GM12878 (cell line): ENCODE measurements around the gene KATNB1. TPM values are rescaled to one million over a fixed set of nuclear protein-coding genes. Genes with fewer than 3 reads are reported as not detected.

ENCODE experiments used
- ATAC-seq: fragments of 200-7000 bp; cut with Tn5 transposase; 3 replicates; pipeline ENCODE4 v1.9.1; 2020; ENCODE audit warnings: mild to moderate bottlenecking, moderate library complexity
- BruUV-seq: library from RNA; stranded (reverse); fragments of 400-500 nt; replicated peaks from 2 replicates; lab custom pipeline; 2021; lab: Mats Ljungman, UMichigan
- CTCF ChIA-PET: fragments of 300-600 bp; sonication (Branson Sonifier 250); formaldehyde crosslinking; extraction: SDS; loops from one replicate; lab custom pipeline; 2021; ENCODE audit warnings: inconsistent platforms; lab: Yijun Ruan, JAX
- POLR2A ChIA-PET: fragments of 350-600 bp; formaldehyde crosslinking; extraction: SDS; loops from one replicate; lab custom pipeline; 2021; ENCODE audit warnings: inconsistent platforms; lab: Charles Lee
- RAD21 ChIA-PET: fragments of 300-600 bp; sonication (Branson Sonifier 250); formaldehyde crosslinking; loops from one replicate; lab custom pipeline; 2023; ENCODE audit warnings: antibody characterized with exemption; ENCODE audit not compliant: unreplicated experiment; lab: Charles Lee
- SMC1A ChIA-PET: fragments of 300-600 bp; sonication (Branson Sonifier 250); formaldehyde crosslinking; loops from one replicate; lab custom pipeline; 2023; ENCODE audit not compliant: unreplicated experiment, uncharacterized antibody; lab: Charles Lee
- DNase-seq: peaks from one replicate; pipeline ENCODE4 v3.0.0-alpha.2; 2011; ENCODE audit warnings: low read depth, low spot score
- FAIRE-seq: peaks from 3 replicates; lab custom pipeline; 2011; peaks lifted over from hg19 to GRCh38; lab: Jason Lieb, UNC
- H2AFZ ChIP-seq: 2 replicates; pipeline ENCODE4 v1.6.0; 2011; ENCODE audit warnings: low read depth, low read length, control low read depth; ENCODE audit not compliant: control insufficient read depth
- H3K27ac ChIP-seq: 2 replicates; pipeline ENCODE4 v1.5.1; 2011; ENCODE audit warnings: control low read depth; ENCODE audit not compliant: control insufficient read depth, insufficient read depth
- H3K27me3 ChIP-seq, 2 experiments: replicated peaks in 1 of 2; 2 replicates each; pipeline versions ENCODE4 v1.6.0 to v1.6.1; 2011; ENCODE audit warnings: low read length in 1 of 2; ENCODE audit not compliant: control insufficient read depth in 2 of 2, insufficient read depth in 2 of 2
- H3K36me3 ChIP-seq, 2 experiments: 2 replicates each; pipeline ENCODE4 v1.5.1; 2011; ENCODE audit warnings: low read length in 1 of 2; ENCODE audit not compliant: control insufficient read depth in 2 of 2, insufficient read depth in 2 of 2
- H3K4me1 ChIP-seq: 2 replicates; pipeline ENCODE4 v1.6.1; 2011; ENCODE audit warnings: mild to moderate bottlenecking, low read length, moderate library complexity, mixed read lengths; ENCODE audit not compliant: control insufficient read depth, insufficient read depth
- H3K4me2 ChIP-seq: 2 replicates; pipeline ENCODE4 v1.6.0; 2011; ENCODE audit warnings: control low read depth; ENCODE audit not compliant: control insufficient read depth, insufficient read depth
- H3K4me3 ChIP-seq: fragments of 200-600 bp; sonication (generic); 2 replicates; pipeline ENCODE4 v1.5.1; 2016
- H3K79me2 ChIP-seq: 2 replicates; pipeline ENCODE4 v1.6.0; 2011; ENCODE audit warnings: low read length; ENCODE audit not compliant: control insufficient read depth, insufficient read depth
- H3K9ac ChIP-seq: 2 replicates; pipeline ENCODE4 v1.8.0; 2011; ENCODE audit warnings: low read length, control low read depth, mixed read lengths; ENCODE audit not compliant: control insufficient read depth, insufficient read depth
- H3K9me3 ChIP-seq: replicated peaks from 3 replicates; pipeline ENCODE4 v1.5.1; 2011; ENCODE audit warnings: mild to moderate bottlenecking, low read length; ENCODE audit not compliant: control insufficient read depth, insufficient read depth
- H4K20me1 ChIP-seq: 2 replicates; pipeline ENCODE4 v1.6.0; 2011; ENCODE audit not compliant: control insufficient read depth, insufficient read depth
- ATF7 ChIP-seq: fragments of 450-650 bp; IDR thresholded peaks from 2 replicates; pipeline ENCODE4 v1.6.1; 2016; ENCODE audit warnings: low read depth, mild to moderate bottlenecking
- BACH1 ChIP-seq: fragments of 450-650 bp; IDR thresholded peaks from 2 replicates; pipeline ENCODE4 v1.6.1; 2017; ENCODE audit warnings: mild to moderate bottlenecking, borderline replicate concordance
- CEBPZ ChIP-seq: fragments of 150-350 bp; IDR thresholded peaks from 2 replicates; pipeline ENCODE4 v1.6.1; 2016; ENCODE audit warnings: low read depth, low read length
- E2F8 ChIP-seq: fragments of 450-650 bp; IDR thresholded peaks from 2 replicates; pipeline ENCODE4 v1.6.1; 2018; ENCODE audit warnings: mild to moderate bottlenecking, low read depth, moderate library complexity; ENCODE audit not compliant: partially characterized antibody
- HDAC2 ChIP-seq: fragments of 200-600 bp; sonication (generic); IDR thresholded peaks from 2 replicates; pipeline ENCODE4 v1.6.1; 2017
- IKZF1 ChIP-seq: fragments of 450-650 bp; conservative IDR thresholded peaks from 2 replicates; pipeline ENCODE4 v1.6.1; 2017; ENCODE audit warnings: antibody characterized with exemption, mild to moderate bottlenecking
- MYC ChIP-seq: IDR thresholded peaks from 2 replicates; pipeline ENCODE4 v1.6.1; 2011; ENCODE audit warnings: mild to moderate bottlenecking, low read length, moderate library complexity, inconsistent platforms; ENCODE audit not compliant: insufficient read depth, insufficient replicate concordance, insufficient read length, severe bottlenecking
- NR2C2 ChIP-seq: IDR thresholded peaks from 2 replicates; pipeline ENCODE4 v1.6.1; 2011; ENCODE audit warnings: borderline replicate concordance, low read depth; ENCODE audit not compliant: control insufficient read depth, insufficient read length
- POU2F2 ChIP-seq: IDR thresholded peaks from 3 replicates; pipeline ENCODE4 v1.6.1; 2011; ENCODE audit warnings: low read depth, mild to moderate bottlenecking, low read length, borderline replicate concordance
- ZNF622 ChIP-seq: fragments of 450-650 bp; IDR thresholded peaks from 2 replicates; pipeline ENCODE4 v1.6.1; 2017; ENCODE audit warnings: mild to moderate bottlenecking, inconsistent platforms
- WGBS: methylation state at CpG from one replicate; pipeline ENCODE4 v1.1.6; 2016; ENCODE audit warnings: low lambda C conversion rate; ENCODE audit not compliant: insufficient replicate concordance, insufficient coverage; ENCODE audit errors: missing lambda C conversion rate; 5-methylcytosine and 5-hydroxymethylcytosine counted together
- in situ Hi-C: fragments of 300-500 bp; cut with MboI; formaldehyde crosslinking; loops from 9 replicates; pipeline ENCODE4 v1.14.3; 2018; ENCODE audit warnings: mixed read lengths
- intact Hi-C: fragments of 100-400 bp; cut with micrococcal nuclease; formaldehyde crosslinking; loops from one replicate; pipeline ENCODE4 v1.14.2; 2022; ENCODE audit not compliant: unreplicated experiment
- polyA plus RNA-seq, 11 experiments: library from polyadenylated mRNA; depleted of rRNA in 4 of 11; unstranded in 6 of 11; stranded (reverse) in 5 of 11; fragments of >200 nt; fragmentation: Nextera tagmentation in 4 of 11; fragmentation: Illumina TruSeq in 1 of 11; extraction: Ambion mirVana in 4 of 11; extraction: Trizol in 1 of 11; gene quantifications; 1 replicate in 1 of 11; 2 replicates in 10 of 11; pipeline versions ENCODE4 v1.2.1 to v1.2.3, GENCODE V29; 2011 to 2016; ENCODE audit warnings: inconsistent platforms in 2 of 11, missing spikeins in 2 of 11, low read depth in 1 of 11
- total RNA-seq, 4 experiments: library from RNA; depleted of rRNA in 3 of 4; stranded (reverse); fragments of >200 nt in 3 of 4; fragmentation: Illumina TruSeq in 1 of 4; extraction: Trizol in 1 of 4; gene quantifications; 2 replicates each; pipeline versions ENCODE4 v1.2.1 to v1.2.3, GENCODE V29; 2013 to 2021

KATNB1 gene
- total and polyA plus RNA-seq, 10 of the 15 experiments (the other 5 are each of a cell fraction or from before 2014, with no cell fraction given), result 0.71 to 46.5 (median 19.5) TPM

- RAD21 ChIA-PET, result no interaction called here
- no peaks in the 10 kb centered on the region for H3K79me2 ChIP-seq
- CTCF ChIA-PET, result no interaction called here
Measured at GRCh38 chr16:57781349-57781740, 45.8 kb downstream of the KATNB1 start.

More at GRCh38 chr16:57781349-57781740, 45.8 kb downstream of the KATNB1 start:
- Histone ChIP-seq H4K20me1 (no peaks in the 10 kb centered on the region), H3K9ac (no peak overlapping the region), H3K36me3 (no peaks in the 10 kb centered on the region), H2AFZ (no peak overlapping the region), H3K4me1 (no peaks in the 10 kb centered on the region), H3K27ac (no peak overlapping the region), H3K4me2 (no peak overlapping the region), H3K9me3 (no peaks in the 10 kb centered on the region), H3K4me3 (no peak overlapping the region), H3K27me3 (no peaks in the 10 kb centered on the region; a peak in 1 of 4 replicates)
- POLR2A ChIA-PET, result no interaction called here
- DNase-seq, result no peak
- no peak for ATAC-seq
- SMC1A ChIA-PET, result no interaction called here
- intact Hi-C loops (no loop called here), in situ Hi-C loops (no loop called here)
- BruUV-seq, result no TSS peak
- no peak for FAIRE-seq
- TF ChIP-seq BACH1 (no peak), POU2F2 (no peak), MYC (no peak), CEBPZ (no peak), ZNF622 (no peak), E2F8 (no peak), ATF7 (no peak), HDAC2 (no peak), IKZF1 (no peak), NR2C2 (no peak)
- 0% methylated on average over 1 of the region's 1 CpG for WGBS
